Nucleus accumbens (tissue), 56 donors: ENCODE data around the gene C5orf22.

Experiments used
- DNase-seq, 56 donors: peaks; one replicate each; lab custom pipeline; 2025; lab: John Stamatoyannopoulos, UW

The C5orf22 gene

GRCh38 chr5:31598640-31599611, 66.8 kb downstream of the C5orf22 start:
- no peak for DNase-seq

- peak in 1 of 56 donors; percentile 23 for DNase-seq
These were observed 70.2 kb downstream of the C5orf22 start for GRCh38 chr5:31602305-31602704.

- no peak for DNase-seq
These were observed 72.1 kb downstream of the C5orf22 start for GRCh38 chr5:31604240-31604639.

- no peak for DNase-seq
These were observed 72.5 kb downstream of the C5orf22 start for GRCh38 chr5:31604644-31605043.
